H1 (cell line): ENCODE results near the gene DSE. TPM values are rescaled to one million over a fixed set of nuclear protein-coding genes. Genes with fewer than 3 reads are reported as not detected.

Experiments
- CTCF ChIA-PET: fragments of 300-600 bp; sonication (Branson Sonifier 250); formaldehyde crosslinking; loops from one replicate; lab custom pipeline; 2021; ENCODE audit not compliant: partially characterized antibody; lab: Charles Lee
- POLR2A ChIA-PET: fragments of 300-600 bp; sonication (Branson Sonifier 250); formaldehyde crosslinking; loops from one replicate; lab custom pipeline; 2021; ENCODE audit warnings: inconsistent platforms; ENCODE audit not compliant: partially characterized antibody; lab: Charles Lee
- DNase-seq, 2 experiments: peaks; one replicate each; pipeline versions ENCODE4 v3.0.0 to v3.0.0-alpha.2; 2010 to 2022; ENCODE audit warnings: low spot score in 2 of 2, low read depth in 1 of 2, mixed read lengths in 1 of 2
- FAIRE-seq: peaks from 2 replicates; lab custom pipeline; 2011; peaks lifted over from hg19 to GRCh38; lab: Jason Lieb, UNC
- H2AFZ ChIP-seq: 2 replicates; pipeline ENCODE4 v1.8.1; 2012; ENCODE audit warnings: low read length, inconsistent platforms
- H2AK5ac ChIP-seq: 2 replicates; pipeline ENCODE4 v1.6.1; 2013; ENCODE audit warnings: low read depth, low read length
- H2BK120ac ChIP-seq: replicated peaks from 2 replicates; pipeline ENCODE3; 2013; ENCODE audit warnings: low read depth, low read length, inconsistent platforms
- H2BK12ac ChIP-seq: 2 replicates; pipeline ENCODE4 v1.6.1; 2013; ENCODE audit warnings: low read depth, low read length
- H2BK15ac ChIP-seq: 2 replicates; pipeline ENCODE4 v1.6.1; 2013; ENCODE audit warnings: low read length
- H2BK20ac ChIP-seq: 2 replicates; pipeline ENCODE4 v1.6.1; 2013; ENCODE audit warnings: low read length
- H2BK5ac ChIP-seq: 2 replicates; pipeline ENCODE4 v1.6.1; 2013; ENCODE audit warnings: low read depth, low read length
- H3K14ac ChIP-seq: 2 replicates; pipeline ENCODE4 v1.6.1; 2013; ENCODE audit warnings: inconsistent platforms; ENCODE audit not compliant: insufficient read length
- H3K18ac ChIP-seq: 2 replicates; pipeline ENCODE4 v1.6.1; 2013; ENCODE audit warnings: low read length; ENCODE audit errors: extremely low read depth
- H3K23ac ChIP-seq: 2 replicates; pipeline ENCODE4 v1.6.1; 2013; ENCODE audit warnings: inconsistent platforms; ENCODE audit not compliant: insufficient read length
- H3K23me2 ChIP-seq: 2 replicates; pipeline ENCODE4 v1.6.1; 2013; ENCODE audit warnings: low read depth, low read length
- H3K27ac ChIP-seq: 2 replicates; pipeline ENCODE4 v1.6.1; 2011; ENCODE audit warnings: low read depth, low read length, inconsistent platforms
- H3K27me3 ChIP-seq, 4 experiments: replicated peaks in 1 of 4; 1 replicate in 1 of 4; 2 replicates in 3 of 4; pipeline versions ENCODE4 v1.6.1 to v1.8.1; 2011 to 2013; ENCODE audit warnings: low read length in 3 of 4, mild to moderate bottlenecking in 3 of 4, inconsistent platforms in 2 of 4, mixed read lengths in 2 of 4, moderate library complexity in 1 of 4; ENCODE audit not compliant: control insufficient read depth in 3 of 4, insufficient read depth in 3 of 4; ENCODE audit errors: extremely low read depth in 1 of 4
- H3K36me3 ChIP-seq, 4 experiments: 2 replicates each; pipeline versions ENCODE4 v1.6.1 to v1.8.1; 2011 to 2013; ENCODE audit warnings: mild to moderate bottlenecking in 4 of 4, low read length in 3 of 4, moderate library complexity in 2 of 4, control low read depth in 1 of 4, inconsistent platforms in 1 of 4; ENCODE audit not compliant: insufficient read depth in 4 of 4, control insufficient read depth in 2 of 4
- H3K4ac ChIP-seq: replicated peaks from 2 replicates; pipeline ENCODE3; 2013; ENCODE audit warnings: low read length, low read depth, mixed read lengths, inconsistent platforms; ENCODE audit not compliant: insufficient read length
- H3K4me1 ChIP-seq, 4 experiments: replicated peaks in 1 of 4; 1 replicate in 1 of 4; 2 replicates in 3 of 4; pipeline versions ENCODE4 v1.6.1 to v1.8.1; 2011 to 2013; ENCODE audit warnings: low read length in 3 of 4, inconsistent platforms in 2 of 4, mixed read lengths in 1 of 4; ENCODE audit not compliant: insufficient read depth in 4 of 4, control insufficient read depth in 3 of 4
- H3K4me2 ChIP-seq, 2 experiments: 2 replicates each; pipeline versions ENCODE4 v1.6.1 to v1.8.1; 2011 to 2013; ENCODE audit warnings: low read depth in 2 of 2, low read length in 2 of 2, control low read depth in 1 of 2, inconsistent platforms in 1 of 2, mild to moderate bottlenecking in 1 of 2; ENCODE audit not compliant: insufficient read depth in 1 of 2
- H3K4me3 ChIP-seq, 4 experiments: fragments of 200-600, 300-600 bp in 1 of 4; sonication (generic), shearing (Covaris generic), sonication (Bioruptor Twin) in 1 of 4; 2 replicates each; pipeline versions ENCODE4 v1.5.1 to v1.8.1; 2011 to 2016; ENCODE audit warnings: low read length in 4 of 4, low read depth in 3 of 4, control low read depth in 2 of 4, inconsistent platforms in 2 of 4, mild to moderate bottlenecking in 2 of 4, mixed read lengths in 1 of 4, moderate library complexity in 1 of 4; ENCODE audit not compliant: insufficient read depth in 2 of 4; ENCODE audit errors: extremely low read depth in 1 of 4
- H3K56ac ChIP-seq: replicated peaks from 2 replicates; pipeline ENCODE3; 2013; ENCODE audit warnings: low read depth, mild to moderate bottlenecking, mixed read lengths, low read length, inconsistent platforms; ENCODE audit not compliant: insufficient read length
- H3K79me1 ChIP-seq: 2 replicates; pipeline ENCODE4 v1.6.1; 2013; ENCODE audit warnings: low read depth, low read length, control low read depth
- H3K79me2 ChIP-seq, 2 experiments: 2 replicates each; pipeline versions ENCODE4 v1.6.1 to v1.8.1; 2012 to 2013; ENCODE audit warnings: low read length in 2 of 2, mild to moderate bottlenecking in 2 of 2, inconsistent platforms in 1 of 2; ENCODE audit not compliant: insufficient read depth in 2 of 2, control insufficient read depth in 1 of 2
- H3K9ac ChIP-seq, 4 experiments: replicated peaks in 1 of 4; 1 replicate in 1 of 4; 2 replicates in 3 of 4; pipeline versions ENCODE4 v1.6.1 to v1.8.1; 2011 to 2013; ENCODE audit warnings: low read depth in 3 of 4, low read length in 3 of 4, control low read depth in 2 of 4, mild to moderate bottlenecking in 2 of 4, moderate library complexity in 2 of 4, inconsistent platforms in 1 of 4; ENCODE audit errors: extremely low read depth in 1 of 4
- H3K9me3 ChIP-seq, 2 experiments: 2 replicates each; pipeline versions ENCODE4 v1.6.1 to v1.8.1; 2012 to 2013; ENCODE audit warnings: mild to moderate bottlenecking in 2 of 2, moderate library complexity in 2 of 2, control low read depth in 1 of 2, inconsistent platforms in 1 of 2, low read depth in 1 of 2, low read length in 1 of 2, mixed read lengths in 1 of 2; ENCODE audit not compliant: insufficient read depth in 2 of 2
- H4K20me1 ChIP-seq, 2 experiments: replicated peaks in 1 of 2; 2 replicates each; pipeline versions ENCODE3 to v1.8.1; 2011 to 2013; ENCODE audit warnings: inconsistent platforms in 2 of 2, low read length in 2 of 2, mild to moderate bottlenecking in 1 of 2; ENCODE audit not compliant: insufficient read depth in 2 of 2, control insufficient read depth in 1 of 2
- H4K5ac ChIP-seq: 2 replicates; pipeline ENCODE4 v1.6.1; 2013; ENCODE audit warnings: low read length, low read depth, mixed read lengths, inconsistent platforms; ENCODE audit not compliant: insufficient read length
- H4K8ac ChIP-seq: 2 replicates; pipeline ENCODE4 v1.8.0; 2013; ENCODE audit warnings: mild to moderate bottlenecking, moderate library complexity, low read length, inconsistent platforms; ENCODE audit not compliant: insufficient read depth; ENCODE audit errors: extremely low read depth
- H4K91ac ChIP-seq: replicated peaks from 2 replicates; pipeline ENCODE3; 2013; ENCODE audit warnings: low read length, mixed read lengths, inconsistent platforms; ENCODE audit not compliant: insufficient read length
- BACH1 ChIP-seq: IDR thresholded peaks from 2 replicates; pipeline ENCODE4 v1.6.1; 2012; ENCODE audit warnings: low read length, improper control_type of control experiment
- CBX8 ChIP-seq: fragments of 300-800, 300-1000 bp; sonication (generic); IDR thresholded peaks from 2 replicates; pipeline ENCODE4 v1.7.1; 2016; ENCODE audit warnings: low read depth, low read length, borderline replicate concordance
- EP300 ChIP-seq, 2 experiments: IDR thresholded peaks; 1 replicate in 1 of 2; 2 replicates in 1 of 2; pipeline ENCODE4 v1.6.1; 2011 to 2012; ENCODE audit warnings: low read depth in 2 of 2, low read length in 2 of 2, mild to moderate bottlenecking in 2 of 2, borderline replicate concordance in 1 of 2, inconsistent platforms in 1 of 2, moderate library complexity in 1 of 2
- NANOG ChIP-seq: IDR thresholded peaks from 2 replicates; pipeline ENCODE4 v1.6.1; 2011; ENCODE audit warnings: low read length, low read depth, mild to moderate bottlenecking, inconsistent platforms; ENCODE audit not compliant: insufficient read depth, poor library complexity, severe bottlenecking
- NRF1 ChIP-seq: IDR thresholded peaks from 2 replicates; pipeline ENCODE4 v1.6.1; 2011; ENCODE audit warnings: mild to moderate bottlenecking, low read depth, low read length, improper control_type of control experiment
- PHF8 ChIP-seq: fragments of 200-600 bp; sonication (generic); conservative IDR thresholded peaks from 2 replicates; pipeline ENCODE4 v1.7.1; 2012; ENCODE audit warnings: low read depth, mild to moderate bottlenecking, inconsistent platforms, low read length, moderate library complexity
- POLR2A ChIP-seq, 2 experiments: IDR thresholded peaks; 1 replicate in 1 of 2; 2 replicates in 1 of 2; pipeline ENCODE4 v1.6.1; 2011; ENCODE audit warnings: low read depth in 2 of 2, low read length in 2 of 2, mild to moderate bottlenecking in 2 of 2; ENCODE audit errors: control extremely low read depth in 1 of 2
- RAD21 ChIP-seq, 2 experiments: IDR thresholded peaks in 1 of 2; conservative IDR thresholded peaks in 1 of 2; 2 replicates each; pipeline ENCODE4 v1.6.1; 2011; ENCODE audit warnings: low read depth in 2 of 2, low read length in 2 of 2, improper control_type of control experiment in 1 of 2, inconsistent platforms in 1 of 2, mild to moderate bottlenecking in 1 of 2, moderate library complexity in 1 of 2
- SIX5 ChIP-seq: IDR thresholded peaks from 2 replicates; pipeline ENCODE4 v1.6.1; 2011; ENCODE audit warnings: mild to moderate bottlenecking, low read depth, low read length
- SP1 ChIP-seq: IDR thresholded peaks from 2 replicates; pipeline ENCODE4 v1.6.1; 2011; ENCODE audit warnings: low read depth, low read length
- SP2 ChIP-seq: IDR thresholded peaks from 2 replicates; pipeline ENCODE4 v1.6.1; 2012; ENCODE audit warnings: mild to moderate bottlenecking, low read length, inconsistent platforms
- SRF ChIP-seq: IDR thresholded peaks from 2 replicates; pipeline ENCODE4 v1.6.1; 2011; ENCODE audit warnings: mild to moderate bottlenecking, low read depth, low read length, moderate library complexity
- TAF1 ChIP-seq: IDR thresholded peaks from 2 replicates; pipeline ENCODE4 v1.6.1; 2011; ENCODE audit warnings: mild to moderate bottlenecking, low read depth, low read length
- TCF12 ChIP-seq: IDR thresholded peaks from 2 replicates; pipeline ENCODE4 v1.6.1; 2011; ENCODE audit warnings: low read depth, mild to moderate bottlenecking, low read length
- ZNF274 ChIP-seq: IDR thresholded peaks from 2 replicates; pipeline ENCODE4 v1.7.0; 2012; ENCODE audit warnings: low read length, borderline replicate concordance; ENCODE audit errors: extremely low read depth
- WGBS, 2 experiments: shearing (Covaris generic) in 1 of 2; methylation state at CpG; one replicate each; pipeline versions ENCODE4 v1.1.6 to v1.1.7; 2013 to 2015; ENCODE audit warnings: low lambda C conversion rate in 2 of 2, mixed read lengths in 2 of 2, inconsistent platforms in 1 of 2, low coverage in 1 of 2, missing lambda C conversion rate in 1 of 2; ENCODE audit not compliant: insufficient replicate concordance in 2 of 2, insufficient coverage in 1 of 2, insufficient read length in 1 of 2; ENCODE audit errors: extremely low coverage in 1 of 2, missing lambda C conversion rate in 1 of 2; 5-methylcytosine and 5-hydroxymethylcytosine counted together
- polyA plus RNA-seq, 7 experiments: library from polyadenylated mRNA; depleted of rRNA in 3 of 7; stranded (reverse) in 5 of 7; unstranded in 2 of 7; fragments of >200 nt in 5 of 7; fragments of 200-250 nt in 2 of 7; gene quantifications; 1 replicate in 5 of 7; 2 replicates in 1 of 7; 4 replicates in 1 of 7; pipeline versions ENCODE4 v1.2.1 to v1.2.3, GENCODE V29; 2011 to 2013; ENCODE audit warnings: missing spikeins in 2 of 7, mixed read lengths in 2 of 7
- total RNA-seq: library from RNA; stranded (reverse); fragmentation: NEBNext Ultra II Directional; extraction: Animal tissue kit (Norgen Biotek cat#: 25700); gene quantifications from 2 replicates; pipeline ENCODE4 v1.2.1, GENCODE V29; 2021

DSE gene
- total and polyA plus RNA-seq, 2 of the 8 experiments (the other 6 are each of a cell fraction or from before 2014, with no cell fraction given), result 32.5 to 94.4 TPM

DNA sequence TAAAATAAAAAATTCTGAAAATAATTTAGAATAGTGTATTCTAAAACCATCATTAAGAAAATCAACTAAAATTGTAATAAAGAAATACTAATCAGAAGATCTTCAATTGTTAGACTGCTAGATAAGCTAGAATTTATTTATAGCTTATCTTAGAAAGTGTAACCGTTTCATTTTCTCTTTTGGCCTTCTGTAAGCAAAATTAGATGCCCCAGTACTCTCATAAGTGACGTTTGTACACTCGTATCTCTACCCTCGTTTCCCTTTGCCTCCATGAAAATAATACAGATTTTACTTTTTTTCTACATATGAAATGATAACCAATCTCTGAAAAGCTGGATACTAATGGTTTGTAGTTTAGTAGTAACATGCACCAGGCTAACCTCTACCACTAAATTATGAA, 19.8 kb downstream of the DSE start:
- FAIRE-seq (no peak), DNase-seq (no peak)
- Histone ChIP-seq H3K14ac (no peak overlapping the region), H3K23me2 (no peaks in the 10 kb centered on the region), H3K18ac (no peak overlapping the region), H3K9me3 (no peaks in the 10 kb centered on the region), H2BK120ac (no peak overlapping the region), H3K27ac (no peak overlapping the region), H3K4me3 (no peak overlapping the region), H4K8ac (no peak overlapping the region), H3K4ac (no peak overlapping the region), H4K91ac (no peak overlapping the region), H4K5ac (no peak overlapping the region), H3K79me2 (peaks cover 0 to 86% of the 10 kb centered on the region in 2 experiments; a peak in 3 of 4 replicates), H2AFZ (no peak overlapping the region), H3K23ac (no peak overlapping the region), H2BK12ac (no peak overlapping the region), H2AK5ac (no peak overlapping the region), H3K79me1 (peaks cover 13% of the 10 kb centered on the region; the same call in 1 of the 2 replicates), H3K36me3 (no peaks in the 10 kb centered on the region; a peak in 1 of 8 replicates), H2BK20ac (no peak overlapping the region), H3K4me2 (no peak overlapping the region), H2BK15ac (no peak overlapping the region), H3K9ac (no peak overlapping the region), H3K27me3 (no peaks in the 10 kb centered on the region), H4K20me1 (peaks cover 1 to 3% of the 10 kb centered on the region in 2 experiments), H3K4me1 (peaks cover 0 to 2% (median 0%) of the 10 kb centered on the region in 4 experiments; a peak in 1 of 7 replicates), H3K56ac (no peak overlapping the region), H2BK5ac (no peak overlapping the region)
- ChIA-PET CTCF (interaction anchor here (0.6 to 3.7 kb wide), 8 partner anchors 11 to 121 kb away, joined by 3 to 15 read pairs (median 3); no protein-coding TSS in a partner anchor), POLR2A (interaction anchor here (1.9 kb wide), 1 partner anchor 20 kb away, joined by 6 read pairs; the partner anchor contains the start of gene DSE)
- WGBS, 2 experiments, result 91% methylated on average over 4 of the region's 4 CpGs; no CpG with 5 or more reads in 1 of the 2 experiments
- TF ChIP-seq NANOG (no peak), SIX5 (no peak), EP300 (IDR thresholded peaks at IDR 0.05; ENCODE audit: borderline replicate concordance in 1 of 2, low read depth in 2 of 2, low read length in 2 of 2) (no peak), TAF1 (no peak), RAD21 (IDR thresholded peaks at IDR 0.05 in 1 of 2, conservative IDR thresholded peaks at IDR 0.05 in 1 of 2; ENCODE audit: low read depth in 2 of 2, low read length in 2 of 2) (no peak), ZNF274 (no peak), SRF (no peak), POLR2A (IDR thresholded peaks at IDR 0.05; ENCODE audit: control extremely low read depth in 1 of 2, low read depth in 2 of 2, low read length in 2 of 2) (no peak), PHF8 (no peak), SP1 (no peak), SP2 (no peak), TCF12 (no peak), CBX8 (no peak), BACH1 (no peak), NRF1 (no peak)
